Urinary bladder (tissue), 4 donors: ENCODE measurements around the gene NLGN1. TPM values are rescaled to one million over a fixed set of nuclear protein-coding genes. Genes with fewer than 3 reads are reported as not detected.
A peak's percentile ranks its signal among the peaks of the same experiment; 100 is the strongest.
"Not testable (repeated sequence)": the region's sequence is repeated elsewhere in the genome, so short reads cannot be mapped to it uniquely, and the experiment has no call there.

Source experiments
- DNase-seq: peaks from one replicate; pipeline ENCODE4 v3.0.0-alpha.2; 2015; ENCODE audit errors: extremely low spot score
- H3K27ac ChIP-seq: one replicate; pipeline ENCODE4 v1.5.1; 2013; ENCODE audit warnings: low read depth, mild to moderate bottlenecking, moderate library complexity
- H3K36me3 ChIP-seq: one replicate; pipeline ENCODE4 v1.6.1; 2013; ENCODE audit warnings: mild to moderate bottlenecking, moderate library complexity; ENCODE audit not compliant: insufficient read depth
- H3K4me1 ChIP-seq: one replicate; pipeline ENCODE4 v1.6.1; 2013; ENCODE audit warnings: mild to moderate bottlenecking, moderate library complexity; ENCODE audit not compliant: insufficient read depth
- H3K4me3 ChIP-seq: one replicate; pipeline ENCODE4 v1.5.1; 2013; ENCODE audit warnings: low read depth, low read length
- WGBS: extraction: QIAGEN DNeasy Blood & Tissue Kit; methylation state at CpG from one replicate; pipeline ENCODE4 v1.1.7; 2013; 5-methylcytosine and 5-hydroxymethylcytosine counted together
- polyA plus RNA-seq: library from polyadenylated mRNA; stranded (reverse); fragments of 200-250 nt; gene quantifications from one replicate; pipeline ENCODE4 v1.2.3, GENCODE V29; 2013
- total RNA-seq: library from RNA; depleted of rRNA; stranded (reverse); fragments of >200 nt; gene quantifications from one replicate; pipeline ENCODE4 v1.2.3, GENCODE V29; 2014
- donor health status: healthy with polysubstance abuse.
- donor health status: healthy.

NLGN1 gene
- total RNA-seq (51.8 TPM), polyA plus RNA-seq (8.4 TPM)

DNA sequence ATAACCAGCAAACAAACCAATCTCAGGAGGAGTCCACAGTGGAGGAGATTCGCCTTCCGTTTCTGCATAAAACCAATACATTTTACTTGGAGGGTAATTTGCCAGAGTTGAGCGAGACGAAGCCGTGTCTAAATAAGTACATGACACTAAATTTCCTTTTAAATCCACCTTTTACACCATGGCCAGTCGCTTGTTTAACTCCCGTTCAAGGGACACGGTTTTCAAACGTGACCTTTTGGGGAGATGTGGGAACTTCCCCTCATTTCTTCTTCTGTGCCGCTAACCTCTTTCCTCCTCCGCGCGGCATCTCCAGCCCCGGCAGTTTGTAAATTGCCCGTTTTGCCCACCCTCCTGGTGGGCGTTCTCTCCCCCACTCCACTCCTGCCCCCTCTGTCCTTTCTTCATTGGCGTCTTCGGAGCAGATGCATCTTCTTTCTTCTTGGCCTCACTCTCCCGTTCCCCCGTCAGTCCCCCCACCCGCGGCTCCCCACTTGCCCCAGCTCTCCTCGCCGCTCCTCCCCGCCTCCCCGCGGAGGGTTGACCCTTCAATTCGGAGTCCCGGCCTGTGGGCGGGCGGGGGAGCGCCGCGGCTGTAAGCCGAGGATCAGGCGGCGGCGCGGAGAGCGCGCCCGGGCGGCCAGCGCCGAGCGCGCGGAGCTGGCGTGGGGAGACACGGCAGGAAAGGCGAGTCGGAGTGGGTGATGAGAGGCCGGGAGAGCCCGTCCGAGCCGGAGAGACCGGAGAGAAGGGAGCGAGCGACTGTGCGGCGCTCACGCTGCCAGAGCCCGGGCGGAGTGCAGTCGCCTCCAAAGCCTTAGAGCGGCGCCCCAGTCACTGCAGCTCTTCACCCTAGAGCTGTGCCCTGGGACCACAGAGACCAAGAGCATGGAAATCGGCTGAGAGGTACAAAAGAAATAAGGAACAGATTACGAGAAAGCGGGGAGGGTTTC lies at the start of gene NLGN1:
NLGN1 (plus strand) TSS at position 584 of the 950 bp plus-strand sequence.
- WGBS, result under 1% methylated on average over 70 of the region's 70 CpGs
- H3K36me3 ChIP-seq, result no peaks in the 10 kb centered on the region
- no peaks in the 10 kb centered on the region for H3K4me1 ChIP-seq
- peak within 1 kb of the TSS; percentile 44 for H3K27ac ChIP-seq
- H3K4me3 ChIP-seq, result peak within 1 kb of the TSS; percentile 79
- DNase-seq, result no peak

DNA sequence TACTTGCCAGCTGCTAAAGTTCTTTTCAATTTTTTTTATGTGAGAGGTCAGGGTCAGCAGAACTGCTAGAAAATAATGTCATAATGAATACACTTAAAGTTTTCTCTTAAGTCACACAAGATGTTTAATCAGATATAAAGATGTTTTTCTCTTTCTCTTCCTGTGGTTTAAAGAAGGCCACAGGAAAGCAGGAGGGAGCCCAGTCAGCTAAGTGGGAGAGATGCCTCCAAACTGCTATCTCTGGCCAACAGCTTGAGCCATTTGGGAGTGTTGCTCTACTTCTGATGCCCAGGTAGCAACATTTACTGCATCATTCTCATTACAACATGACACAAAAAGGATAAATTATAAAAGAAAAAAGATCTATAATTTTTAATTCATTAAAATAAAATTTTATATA lies 45.7 kb upstream of the NLGN1 start:
- Histone ChIP-seq H3K4me3 (no peak overlapping the region), H3K27ac (no peak overlapping the region), H3K4me1 (no peaks in the 10 kb centered on the region), H3K36me3 (no peaks in the 10 kb centered on the region)
- DNase-seq, result no peak

DNA sequence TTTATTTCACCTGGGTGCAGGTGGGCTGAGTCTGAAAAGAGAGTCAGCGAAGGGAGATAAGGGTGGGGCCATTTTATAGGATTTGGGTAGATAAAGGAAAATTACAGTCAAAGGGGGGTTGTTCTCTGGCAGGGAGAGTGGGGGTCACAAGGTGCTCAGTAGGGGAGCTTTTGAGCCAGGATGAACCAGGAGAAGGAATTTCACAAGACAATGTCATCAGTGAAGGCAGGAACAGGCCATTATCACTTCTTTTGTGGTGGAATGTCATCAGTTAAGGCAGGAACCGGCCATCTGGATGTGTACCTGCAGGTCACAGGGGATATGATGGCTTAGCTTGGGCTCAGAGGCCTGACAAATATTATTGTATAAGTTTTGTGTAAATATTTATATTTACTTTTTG lies 44.4 kb upstream of the NLGN1 start:
- WGBS, result 57% methylated on average over 2 of the region's 2 CpGs
- DNase-seq, H3K4me1 ChIP-seq, H3K27ac ChIP-seq, H3K4me3 ChIP-seq, H3K36me3 ChIP-seq: not testable (repeated sequence)

DNA sequence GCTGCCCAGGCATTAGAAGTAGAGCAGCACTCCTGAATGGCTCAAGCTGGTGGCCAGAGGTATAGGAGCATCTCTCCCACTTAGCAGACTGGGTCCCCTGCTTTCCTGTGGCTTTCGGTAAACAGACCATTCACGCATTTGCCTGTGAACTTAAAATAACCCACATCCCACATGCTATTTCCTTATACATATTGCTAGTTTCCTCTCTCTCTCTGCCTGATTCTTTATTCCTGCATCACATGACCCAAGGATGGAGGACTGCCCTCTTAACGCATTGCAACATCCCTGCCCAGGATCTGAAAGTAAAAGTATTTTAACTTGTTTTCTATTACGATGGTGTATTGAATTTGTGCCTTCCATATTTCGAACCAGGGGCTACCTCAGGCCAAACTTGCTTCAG lies 43.4 kb upstream of the NLGN1 start:
- Histone ChIP-seq H3K36me3 (no peaks in the 10 kb centered on the region), H3K4me3 (no peak overlapping the region), H3K27ac (no peak overlapping the region), H3K4me1 (no peaks in the 10 kb centered on the region)
- no peak for DNase-seq
- 84% methylated on average over 5 of the region's 5 CpGs for WGBS

DNA sequence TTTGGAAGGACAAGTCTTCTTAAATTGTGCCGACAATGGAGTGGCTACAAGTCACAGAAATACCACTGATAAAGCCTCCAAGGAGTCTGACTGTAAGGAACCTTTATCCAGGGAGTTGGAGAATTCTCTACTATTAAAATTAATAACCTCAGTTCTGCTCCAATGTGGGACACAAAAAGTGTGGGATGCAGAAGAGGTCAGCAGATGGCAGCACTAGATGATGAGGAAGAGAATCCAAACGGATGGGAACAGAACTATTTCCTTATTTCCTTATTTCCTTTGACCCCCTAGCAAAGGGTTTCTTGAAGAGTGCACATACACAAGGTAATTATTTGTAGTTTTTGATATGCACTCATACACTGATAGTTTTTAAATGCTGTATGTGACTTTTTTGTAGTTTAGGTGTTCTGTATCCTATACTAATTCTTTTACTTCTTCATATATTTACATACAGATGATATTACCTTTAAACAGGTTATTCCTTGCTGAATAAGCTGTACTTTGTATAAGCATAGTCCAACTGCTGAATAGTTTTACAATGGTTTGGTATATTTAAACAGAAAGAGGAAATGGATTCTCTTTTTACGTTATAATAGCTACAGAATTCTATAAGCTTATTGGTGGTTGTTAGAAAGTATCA lies 25.6 kb upstream of the NLGN1 start:
- no peaks in the 10 kb centered on the region for H3K36me3 ChIP-seq
- H3K4me1 ChIP-seq, result no peaks in the 10 kb centered on the region
- no peak overlapping the region for H3K27ac ChIP-seq
- DNase-seq, result no peak
- H3K4me3 ChIP-seq, result no peak overlapping the region
- WGBS, result 44% methylated on average over 3 of the region's 3 CpGs

DNA sequence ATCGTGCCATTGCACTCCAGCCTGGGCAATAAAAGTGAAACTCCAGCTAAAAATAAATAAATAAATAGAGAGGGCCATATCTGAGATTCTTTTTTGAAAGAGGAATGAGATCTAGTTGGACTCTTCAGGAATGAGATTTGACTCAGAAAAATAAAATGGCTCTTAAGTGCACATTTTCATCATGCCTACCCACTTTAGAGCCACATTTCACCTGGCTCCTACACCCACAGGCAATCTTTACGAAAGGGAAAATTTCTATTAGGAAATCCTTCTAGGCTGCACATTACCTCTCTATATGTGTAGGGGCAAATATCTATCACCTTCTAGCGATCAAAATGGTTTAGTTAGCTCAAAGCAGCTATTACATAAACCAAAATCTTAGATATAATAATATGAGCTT lies 16.9 kb upstream of the NLGN1 start:
- Histone ChIP-seq H3K4me3 (no peak overlapping the region), H3K4me1 (no peaks in the 10 kb centered on the region), H3K36me3 (no peaks in the 10 kb centered on the region), H3K27ac (no peak overlapping the region)
- 95% methylated on average over 3 of the region's 3 CpGs for WGBS
- DNase-seq, result no peak

DNA sequence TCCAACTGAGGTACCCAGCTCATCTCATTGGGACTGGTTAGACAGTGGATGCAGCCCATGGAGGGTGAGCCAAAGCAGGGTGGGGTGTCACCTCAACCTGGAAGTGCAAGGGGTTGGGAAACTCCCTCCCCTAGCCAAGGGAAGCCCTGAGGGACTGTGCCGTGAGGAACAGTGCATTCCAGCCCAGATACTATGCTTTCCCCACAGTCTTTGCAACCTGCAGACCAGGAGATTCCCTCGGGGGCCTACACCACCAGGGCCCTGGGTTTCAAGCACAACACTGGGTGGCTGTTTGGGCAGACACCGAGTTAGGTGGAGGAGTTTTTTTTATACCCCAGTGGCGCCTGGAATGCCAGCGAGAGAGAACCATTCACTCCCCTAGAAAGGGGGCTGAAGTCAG lies 15.6 kb upstream of the NLGN1 start:
- H3K4me3 ChIP-seq, DNase-seq, H3K4me1 ChIP-seq, H3K36me3 ChIP-seq, H3K27ac ChIP-seq: not testable (repeated sequence)
- 87% methylated on average over 5 of the region's 5 CpGs for WGBS

DNA sequence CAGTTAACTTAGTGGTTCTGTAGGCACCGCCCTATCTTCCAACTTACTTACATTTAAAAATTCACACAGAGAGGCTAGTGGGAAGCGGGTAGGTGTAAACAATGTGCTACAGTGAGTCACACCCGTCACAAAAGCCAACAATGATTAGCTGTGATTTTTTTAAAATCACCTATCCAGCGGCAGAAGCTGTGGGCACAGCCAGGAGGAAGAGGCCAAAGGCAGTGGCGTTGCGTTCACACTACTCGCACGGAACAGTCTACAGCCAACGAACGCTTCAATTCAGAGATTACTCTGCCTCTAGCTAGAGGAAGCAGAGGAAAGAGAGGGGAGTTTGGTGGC lies 2.5 kb upstream of the NLGN1 start:
- no peak for DNase-seq
- H3K27ac ChIP-seq, result peak overlapping the region; percentile 74
- H3K4me1 ChIP-seq, result no peaks in the 10 kb centered on the region
- no peaks in the 10 kb centered on the region for H3K36me3 ChIP-seq
- 1% methylated on average over 10 of the region's 10 CpGs for WGBS
- H3K4me3 ChIP-seq, result peak overlapping the region; percentile 79

DNA sequence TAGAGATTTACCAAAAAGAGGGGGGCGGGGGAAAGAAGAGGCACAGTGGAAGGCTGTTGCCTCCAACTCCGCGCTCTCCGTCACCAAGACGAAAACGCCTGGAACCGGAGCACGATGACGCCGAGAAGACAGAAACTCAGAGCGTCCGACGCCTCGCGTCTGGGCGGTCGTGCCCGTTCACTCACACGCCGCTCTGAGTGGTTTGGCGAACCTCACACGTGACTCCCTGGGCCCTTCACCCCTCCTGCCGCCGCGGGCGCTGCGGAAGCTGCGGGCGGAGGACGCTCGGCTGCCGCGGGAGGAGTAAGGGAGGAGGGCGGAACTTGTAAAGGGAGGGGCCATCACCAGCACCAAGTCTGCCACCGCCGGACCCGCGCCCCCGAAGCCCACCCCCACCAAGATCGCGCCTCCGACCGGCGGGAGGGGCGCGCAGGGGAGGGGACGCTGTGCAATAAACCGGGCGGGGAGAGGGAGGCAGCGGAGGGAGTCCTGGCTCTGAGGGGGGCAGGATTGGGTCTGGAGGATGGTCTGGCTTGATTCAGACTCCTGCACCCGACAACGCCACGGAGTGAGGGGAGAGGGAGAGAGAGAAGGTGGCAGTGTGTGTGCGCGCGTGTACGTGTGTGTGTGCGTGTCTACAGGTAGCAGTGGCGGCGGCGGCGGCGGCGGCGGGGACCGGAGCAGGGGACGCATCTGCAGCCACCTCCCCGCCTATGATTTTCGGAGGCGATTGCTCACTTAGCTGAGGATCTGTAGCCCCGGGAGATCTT lies 1.9 kb upstream of the NLGN1 start:
- DNase-seq, result no peak
- H3K4me1 ChIP-seq, result no peaks in the 10 kb centered on the region
- H3K36me3 ChIP-seq, result no peaks in the 10 kb centered on the region
- WGBS, result under 1% methylated on average over 71 of the region's 71 CpGs
- H3K27ac ChIP-seq, result peak overlapping the region; percentile 74
- H3K4me3 ChIP-seq, result peak overlapping the region; percentile 79

DNA sequence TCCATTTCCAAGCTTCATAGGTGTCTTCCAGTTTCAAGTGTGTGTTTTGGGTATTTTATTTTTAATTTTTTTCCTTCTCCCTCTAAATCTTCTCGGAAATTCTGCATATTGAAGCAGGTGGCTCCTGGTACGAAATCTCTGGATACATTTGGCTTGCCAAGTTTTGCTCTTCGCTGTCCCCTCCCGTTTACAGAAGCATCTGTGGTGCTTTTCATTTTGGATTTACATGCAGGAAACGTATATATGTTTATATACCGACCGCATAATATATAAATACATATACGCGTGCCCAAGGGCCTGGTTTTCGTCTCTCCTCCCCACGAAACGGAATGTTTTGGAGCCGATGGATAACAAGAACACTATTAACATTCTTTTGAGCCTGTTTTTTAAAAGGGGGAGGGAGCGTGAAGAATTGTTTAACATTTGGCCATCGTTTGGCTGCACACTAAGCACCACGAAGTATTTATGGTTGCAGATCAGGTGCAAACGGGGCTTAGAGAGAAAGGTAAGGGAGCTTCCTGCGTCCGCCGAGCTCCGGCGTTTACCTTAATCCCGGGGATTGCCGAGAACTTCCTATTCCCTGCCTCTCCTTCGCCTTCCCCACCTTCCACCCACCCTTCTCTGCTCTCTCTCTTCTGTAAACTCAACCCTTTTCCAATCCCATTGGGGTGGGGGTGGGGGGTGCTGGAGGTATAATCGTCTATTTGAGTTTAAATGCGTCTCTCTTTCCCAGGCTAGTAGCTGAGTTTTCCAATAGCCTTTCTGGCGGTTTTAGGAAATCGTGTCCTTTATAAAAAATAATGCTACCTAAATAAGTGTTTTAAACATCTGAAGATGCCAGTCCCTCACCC lies 1.1 kb upstream of the NLGN1 start:
- under 1% methylated on average over 29 of the region's 29 CpGs for WGBS
- no peaks in the 10 kb centered on the region for H3K4me1 ChIP-seq
- no peak for DNase-seq
- H3K4me3 ChIP-seq, result peak overlapping the region; percentile 79
- no peak overlapping the region for H3K27ac ChIP-seq
- H3K36me3 ChIP-seq, result no peaks in the 10 kb centered on the region

DNA sequence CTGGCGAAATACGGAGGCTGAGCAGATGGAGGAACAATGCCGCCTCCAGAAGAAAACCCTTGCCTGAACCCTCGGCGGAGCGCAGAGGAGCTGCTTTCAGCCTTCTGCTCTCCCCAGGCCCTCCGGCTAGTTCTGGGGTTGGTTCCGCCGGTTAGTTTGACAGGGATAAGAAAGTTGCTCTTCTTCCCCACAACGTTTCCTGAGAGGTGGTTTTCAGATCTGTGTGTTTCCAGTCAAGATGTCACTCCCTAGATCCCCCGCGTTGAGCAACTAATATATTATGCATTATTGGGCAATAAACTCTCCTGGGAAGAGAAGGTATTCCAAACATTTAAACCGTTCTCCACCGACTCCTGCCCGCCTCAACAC lies 551 bp downstream of the NLGN1 start:
- Histone ChIP-seq H3K4me1 (no peaks in the 10 kb centered on the region), H3K36me3 (no peaks in the 10 kb centered on the region), H3K27ac (peak overlapping the region; percentile 44), H3K4me3 (peak overlapping the region; percentile 46)
- no peak for DNase-seq
- 3% methylated on average over 15 of the region's 15 CpGs for WGBS

DNA sequence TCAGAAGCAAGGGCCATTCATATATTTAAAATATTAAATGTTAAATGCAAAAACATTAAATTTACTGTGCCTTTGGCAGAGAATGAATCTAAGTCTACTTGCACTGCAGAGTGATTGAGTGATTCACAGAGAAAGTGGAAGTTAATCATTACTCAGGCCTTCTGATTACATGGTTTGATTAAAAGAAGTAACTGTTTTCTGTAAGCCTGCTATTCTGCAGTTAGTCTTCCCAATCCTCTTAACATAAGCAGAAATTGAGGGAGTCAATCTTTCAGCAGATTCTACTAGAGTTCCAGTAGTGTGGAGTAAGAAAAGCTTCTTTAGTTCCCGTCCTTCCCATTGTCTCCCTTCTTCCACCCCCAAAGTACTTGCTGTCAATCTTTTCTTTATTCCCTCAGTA lies 1.5 kb downstream of the NLGN1 start:
- no peak overlapping the region for H3K27ac ChIP-seq
- no peak overlapping the region for H3K4me3 ChIP-seq
- 65% methylated on average over 1 of the region's 1 CpG for WGBS
- no peaks in the 10 kb centered on the region for H3K36me3 ChIP-seq
- H3K4me1 ChIP-seq, result no peaks in the 10 kb centered on the region
- no peak for DNase-seq

DNA sequence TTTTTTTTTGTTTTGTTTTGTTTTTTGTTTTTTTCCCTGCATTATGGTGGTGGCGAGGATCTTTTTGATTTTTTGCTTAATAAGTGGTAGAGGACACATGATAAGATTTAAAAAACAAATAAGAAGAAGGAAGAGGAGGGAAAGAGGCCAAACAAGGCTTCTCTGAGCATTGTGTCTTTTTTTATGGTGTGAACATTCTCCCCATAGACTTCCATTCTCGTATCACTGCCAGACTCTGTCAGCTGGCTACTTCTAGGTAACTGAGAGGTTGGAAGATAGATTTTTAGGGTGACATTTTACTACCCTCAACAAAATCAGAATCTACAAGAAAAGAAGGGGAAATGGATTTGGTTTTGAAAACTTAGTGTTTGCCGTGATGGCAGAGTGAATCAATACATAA lies 3.8 kb downstream of the NLGN1 start:
- Histone ChIP-seq H3K4me3 (no peak overlapping the region), H3K36me3 (no peaks in the 10 kb centered on the region), H3K4me1 (no peaks in the 10 kb centered on the region), H3K27ac (no peak overlapping the region)
- WGBS, result 83% methylated on average over 3 of the region's 3 CpGs
- no peak for DNase-seq
